ENCODE results near the gene TRAPPC3. TPM values are rescaled to one million over a fixed set of nuclear protein-coding genes. Genes with fewer than 3 reads are reported as not detected.

The TRAPPC3 gene
- total RNA-seq: 124 and 150 TPM in 2 replicates

GRCh38 chr1:36149237-36149972 is at the start of gene TRAPPC3:
TRAPPC3 (minus strand) TSS chr1:36149486; CDS start chr1:36149378, 108 bp downstream.

GRCh38 chr1:36155408-36156328 is 6.4 kb upstream of the TRAPPC3 start, which contains the start of gene MAP7D1:
MAP7D1 (plus strand) TSS chr1:36156160; CDS start chr1:36156418, 258 bp downstream.

GRCh38 chr1:36125129-36125991 is 23.9 kb downstream of the TRAPPC3 start, which contains the start of gene COL8A2:
COL8A2 (minus strand) TSS chr1:36125222; CDS start chr1:36100242, 24,980 bp downstream.

GRCh38 chr1:36088577-36089392 is 60.5 kb downstream of the TRAPPC3 start, which contains the start of gene ADPRS:
ADPRS (plus strand) TSS chr1:36088892; CDS start chr1:36088905, 13 bp downstream.

Other genes with a start within 250 kb of the TRAPPC3 start
- gene AGO3, start 218.4 kb downstream of the TRAPPC3 start, total RNA-seq: 9.4 and 14.5 TPM in 2 replicates
- 0.07 and 0.30 TPM in 2 replicates for gene TEKT2, start 65.4 kb downstream of the TRAPPC3 start, total RNA-seq
- gene ADPRS, start 60.6 kb downstream of the TRAPPC3 start, total RNA-seq: 84.1 and 88.7 TPM in 2 replicates
- gene COL8A2, start 24.3 kb downstream of the TRAPPC3 start, total RNA-seq: 1.1 and 1.7 TPM in 2 replicates
- 192 and 213 TPM in 2 replicates for gene MAP7D1, start 6.7 kb upstream of the TRAPPC3 start, total RNA-seq
- 84.9 and 89.9 TPM in 2 replicates for gene THRAP3, start 75.0 kb upstream of the TRAPPC3 start, total RNA-seq
- 0.40 and 0.64 TPM in 2 replicates for gene SH3D21, start 156.9 kb upstream of the TRAPPC3 start, total RNA-seq
- 88.7 and 88.9 TPM in 2 replicates for gene EVA1B, start 174.2 kb upstream of the TRAPPC3 start, total RNA-seq
- gene STK40, start 236.4 kb upstream of the TRAPPC3 start, total RNA-seq: 24.8 and 31.7 TPM in 2 replicates
- 41.6 and 42.5 TPM in 2 replicates for gene LSM10, start 248.4 kb upstream of the TRAPPC3 start, total RNA-seq

All from mammary microvascular endothelial cell (primary cell).